Subcutaneous abdominal adipose tissue (tissue), 5 donors: ENCODE results near the gene AP5B1.
A peak's percentile ranks its signal among the peaks of the same experiment; 100 is the strongest.
"Not testable (repeated sequence)": the region's sequence is repeated elsewhere in the genome, so short reads cannot be mapped to it uniquely, and the experiment has no call there.

ENCODE experiments used
- H3K27ac ChIP-seq: one replicate; pipeline ENCODE4 v1.7.0; 2013; ENCODE audit warnings: low read depth, mild to moderate bottlenecking, inconsistent platforms, low read length, moderate library complexity
- H3K27me3 ChIP-seq, 5 donors: one replicate each; pipeline ENCODE4 v1.7.0; 2013; ENCODE audit warnings: low read length in 5 of 5, inconsistent platforms in 1 of 5; ENCODE audit not compliant: control insufficient read depth in 5 of 5, insufficient read depth in 4 of 5
- H3K36me3 ChIP-seq, 5 donors: one replicate each; pipeline ENCODE4 v1.7.0; 2013; ENCODE audit warnings: low read length in 5 of 5; ENCODE audit not compliant: control insufficient read depth in 5 of 5, insufficient read depth in 5 of 5
- H3K4me1 ChIP-seq, 5 donors: one replicate each; pipeline ENCODE4 v1.7.0; 2013; ENCODE audit warnings: low read length in 5 of 5, mild to moderate bottlenecking in 3 of 5, moderate library complexity in 1 of 5; ENCODE audit not compliant: control insufficient read depth in 5 of 5, insufficient read depth in 5 of 5
- H3K4me3 ChIP-seq, 5 donors: one replicate each; pipeline ENCODE4 v1.7.0; 2013; ENCODE audit warnings: low read length in 5 of 5, low read depth in 1 of 5
- H3K9ac ChIP-seq, 5 donors: one replicate each; pipeline ENCODE4 v1.7.0; 2013; ENCODE audit warnings: low read length in 5 of 5, mild to moderate bottlenecking in 4 of 5, moderate library complexity in 3 of 5
- H3K9me3 ChIP-seq, 5 donors: one replicate each; pipeline ENCODE4 v1.7.0; 2013; ENCODE audit warnings: low read length in 5 of 5; ENCODE audit not compliant: control insufficient read depth in 5 of 5
- donor health status: healthy.
- donor health status: healthy.
- donor health status: healthy.
- donor health status: healthy.
- donor health status: healthy.

The AP5B1 gene

DNA sequence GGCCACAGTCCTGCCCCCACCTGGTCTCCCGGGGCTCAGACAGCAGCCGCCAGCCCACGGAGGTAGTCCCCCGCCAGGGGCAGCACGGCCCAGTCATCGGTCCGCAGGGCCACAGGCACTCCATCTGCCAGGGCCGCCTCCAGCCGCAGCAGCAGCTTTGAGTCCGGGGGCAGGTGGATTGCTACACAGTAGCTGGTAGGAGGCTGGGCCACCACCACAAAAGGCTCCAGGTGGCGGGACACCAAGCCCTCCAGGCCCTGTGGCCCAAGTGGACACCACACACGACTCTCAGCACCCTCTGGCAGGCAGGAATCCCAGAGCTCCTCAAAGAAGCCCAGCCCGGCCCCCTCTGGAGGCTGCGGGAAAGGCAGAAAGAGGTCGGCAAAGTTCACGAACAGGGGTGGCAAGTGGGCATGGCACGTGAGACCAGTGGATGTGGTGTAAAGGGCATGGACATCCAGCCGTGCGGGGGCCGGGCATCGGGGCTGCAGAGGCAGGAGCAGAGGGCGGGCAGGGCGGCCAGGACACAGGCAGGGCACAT is 2.9 kb downstream of the AP5B1 start:
- Histone ChIP-seq H3K27me3 (no peaks in the 10 kb centered on the region), H3K36me3 (peaks cover 0 to 26% (median 22%) of the 10 kb centered on the region in 5 donors), H3K4me1 (peaks cover 7 to 58% (median 51%) of the 10 kb centered on the region in 5 donors), H3K9ac (peak overlapping the region in 2 of 5 donors; percentile 37 to 50), H3K27ac (peak overlapping the region; percentile 78), H3K9me3 (no peaks in the 10 kb centered on the region), H3K4me3 (no peak overlapping the region)

DNA sequence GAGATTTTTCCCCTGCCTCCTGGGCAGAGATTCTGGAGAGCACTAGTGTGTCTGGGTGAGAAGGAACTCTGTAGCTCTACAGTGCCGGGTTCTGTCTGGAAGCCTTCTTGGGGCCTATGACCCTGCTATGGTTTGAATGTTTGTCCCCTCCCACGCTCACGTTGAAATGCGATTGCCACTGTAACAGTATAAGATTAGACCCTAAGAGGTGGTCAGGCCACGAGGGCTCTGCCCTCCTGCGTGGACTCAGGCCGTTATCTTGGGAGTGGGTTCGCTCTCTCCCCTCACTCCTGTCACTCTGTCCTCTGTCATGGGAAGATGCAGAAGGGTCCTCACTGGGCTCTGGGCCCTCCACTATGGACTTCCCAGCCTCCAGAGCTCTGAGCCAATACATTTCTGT is 3.5 kb downstream of the AP5B1 start:
- H3K4me1 ChIP-seq: peaks cover 7 to 58% (median 51%) of the 10 kb centered on the region in 5 donors
- H3K27ac ChIP-seq: peak overlapping the region; percentile 78
- H3K9me3 ChIP-seq: no peaks in the 10 kb centered on the region
- peaks cover 0 to 26% (median 22%) of the 10 kb centered on the region in 5 donors for H3K36me3 ChIP-seq
- H3K9ac ChIP-seq: peak overlapping the region in 3 of 5 donors; percentile 30 to 50 (median 37)
- no peaks in the 10 kb centered on the region for H3K27me3 ChIP-seq
- no peak overlapping the region for H3K4me3 ChIP-seq

DNA sequence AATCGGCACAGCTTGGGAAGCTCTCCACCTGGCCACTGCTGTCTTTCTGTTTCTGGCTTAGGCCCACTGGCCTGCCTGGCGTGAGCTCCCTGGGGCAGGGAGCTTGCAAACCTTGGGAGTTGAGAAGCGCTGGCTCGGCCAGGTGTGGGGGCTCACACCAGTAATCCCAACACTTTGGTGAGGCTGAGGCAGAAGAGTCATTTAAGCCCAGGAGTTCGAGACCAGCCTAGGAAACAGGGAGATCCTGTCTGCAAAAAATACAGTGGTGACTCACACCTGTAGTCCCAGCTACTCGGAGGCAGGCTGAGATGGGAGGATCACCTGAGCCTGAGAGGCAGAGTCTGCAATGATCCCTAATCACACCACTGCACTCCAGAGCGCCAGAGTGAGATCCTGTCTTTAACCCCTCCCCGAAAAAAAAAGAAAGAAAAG is 4.0 kb downstream of the AP5B1 start:
- Histone ChIP-seq H3K9me3 (no peaks in the 10 kb centered on the region), H3K4me3 (no peak overlapping the region), H3K27me3 (no peaks in the 10 kb centered on the region), H3K36me3 (peaks cover 0 to 26% (median 22%) of the 10 kb centered on the region in 5 donors), H3K4me1 (peaks cover 7 to 57% (median 48%) of the 10 kb centered on the region in 5 donors), H3K27ac (peak overlapping the region; percentile 78), H3K9ac (peak overlapping the region in 2 of 5 donors; percentile 37 to 50)

DNA sequence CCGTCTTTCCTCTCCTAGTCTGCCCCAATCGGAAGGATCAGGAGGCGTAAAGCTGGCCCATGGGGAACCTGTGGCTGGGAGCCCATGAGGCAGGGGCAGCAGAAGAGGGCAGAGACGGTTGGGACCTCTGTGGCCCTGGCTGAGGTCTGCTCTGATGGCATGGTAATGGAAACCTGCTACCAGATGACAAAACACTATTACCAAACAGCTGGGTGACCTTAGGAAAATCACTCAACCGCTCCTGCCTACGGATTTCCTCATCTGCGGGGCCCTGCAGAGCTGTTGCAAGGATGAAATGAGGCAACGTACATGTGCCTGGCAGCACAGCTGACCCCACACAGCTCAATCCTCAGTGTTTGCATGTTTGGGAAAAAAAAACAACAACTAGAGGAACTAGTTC is 4.6 kb downstream of the AP5B1 start:
- Histone ChIP-seq H3K9me3 (no peaks in the 10 kb centered on the region), H3K9ac (peak overlapping the region in 1 of 5 donors; percentile 37), H3K27ac (peak overlapping the region; percentile 78), H3K4me3 (no peak overlapping the region), H3K27me3 (no peaks in the 10 kb centered on the region), H3K36me3 (peaks cover 0 to 26% (median 22%) of the 10 kb centered on the region in 5 donors), H3K4me1 (peaks cover 7 to 51% (median 44%) of the 10 kb centered on the region in 5 donors)

DNA sequence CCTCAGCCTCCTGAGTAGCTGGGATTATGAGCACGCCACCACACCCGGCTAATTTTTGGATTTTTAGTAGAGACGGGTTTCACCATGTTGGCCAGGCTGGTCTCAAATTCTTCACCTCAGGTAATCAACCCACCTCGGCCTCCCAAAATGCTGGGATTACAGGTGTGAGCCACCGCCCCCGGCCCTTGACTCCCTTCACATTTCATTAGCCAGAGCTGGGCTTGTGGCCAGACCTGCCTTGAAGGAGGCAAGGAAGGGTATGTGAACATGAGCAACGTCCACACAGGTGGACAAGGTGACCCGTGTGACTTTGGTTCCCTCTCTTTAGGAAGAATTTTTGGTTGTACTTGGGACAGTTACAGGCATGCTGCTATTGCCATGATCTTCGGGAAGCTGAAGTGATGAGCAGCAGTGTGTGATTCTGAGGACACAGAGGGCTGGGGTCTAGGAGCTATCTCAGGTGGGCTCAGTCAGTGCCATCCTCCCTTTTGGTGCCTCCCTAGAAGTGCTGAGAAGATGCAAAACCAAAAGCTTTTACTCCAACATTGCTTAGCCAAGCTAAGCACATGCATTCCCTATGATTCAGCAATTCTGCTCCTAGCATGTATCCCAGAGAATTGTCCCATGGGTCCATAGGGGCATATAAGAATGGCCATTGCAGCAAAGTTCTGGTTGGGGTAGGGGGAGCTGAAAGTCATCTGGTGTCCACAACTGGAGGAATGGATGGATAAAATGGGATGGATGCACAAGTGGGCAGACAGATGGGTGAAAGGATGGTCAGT is 6.1 kb downstream of the AP5B1 start:
- Histone ChIP-seq H3K36me3 (peaks cover 0 to 26% (median 22%) of the 10 kb centered on the region in 5 donors), H3K9me3 (no peaks in the 10 kb centered on the region), H3K4me3 (no peak overlapping the region), H3K9ac (peak overlapping the region in 1 of 5 donors; percentile 26), H3K4me1 (peaks cover 7 to 52% (median 46%) of the 10 kb centered on the region in 5 donors), H3K27me3 (no peaks in the 10 kb centered on the region), H3K27ac (peak overlapping the region; percentile 75)

DNA sequence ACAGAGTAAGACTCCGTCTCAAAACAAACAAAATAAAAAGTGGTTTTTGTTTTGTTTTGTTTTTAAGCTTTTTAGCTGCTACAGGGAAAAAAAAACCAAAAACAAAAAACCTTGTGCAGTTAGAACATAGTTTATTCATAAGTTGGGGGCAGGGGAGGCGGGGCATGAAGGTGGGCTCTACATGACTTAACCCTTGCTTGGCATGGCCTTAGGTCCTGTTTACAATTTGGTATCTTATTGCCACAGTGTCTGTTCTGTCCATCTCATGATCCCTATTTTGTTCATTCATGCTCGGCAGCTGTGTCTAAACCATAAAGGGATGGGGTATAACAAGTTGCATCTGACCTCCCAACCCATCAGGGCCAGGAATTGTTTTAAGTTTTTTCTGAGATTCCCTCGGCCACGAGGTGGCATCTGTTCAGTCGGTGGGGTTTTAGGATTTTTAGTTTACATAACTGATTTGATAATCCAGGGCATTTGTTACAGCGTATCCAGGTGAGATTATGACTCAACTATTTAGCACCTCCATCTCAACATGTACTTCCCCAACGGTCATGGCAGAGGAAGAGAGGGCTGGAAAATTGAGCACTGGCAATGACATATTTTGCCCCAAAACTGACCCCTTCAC is 6.9 kb downstream of the AP5B1 start:
- Histone ChIP-seq H3K4me1 (peaks cover 5 to 48% (median 40%) of the 10 kb centered on the region in 5 donors), H3K36me3 (peaks cover 0 to 21% (median 19%) of the 10 kb centered on the region in 5 donors), H3K9ac (no peak overlapping the region), H3K27ac (no peak overlapping the region), H3K27me3 (no peaks in the 10 kb centered on the region), H3K9me3 (no peaks in the 10 kb centered on the region), H3K4me3 (no peak overlapping the region)

DNA sequence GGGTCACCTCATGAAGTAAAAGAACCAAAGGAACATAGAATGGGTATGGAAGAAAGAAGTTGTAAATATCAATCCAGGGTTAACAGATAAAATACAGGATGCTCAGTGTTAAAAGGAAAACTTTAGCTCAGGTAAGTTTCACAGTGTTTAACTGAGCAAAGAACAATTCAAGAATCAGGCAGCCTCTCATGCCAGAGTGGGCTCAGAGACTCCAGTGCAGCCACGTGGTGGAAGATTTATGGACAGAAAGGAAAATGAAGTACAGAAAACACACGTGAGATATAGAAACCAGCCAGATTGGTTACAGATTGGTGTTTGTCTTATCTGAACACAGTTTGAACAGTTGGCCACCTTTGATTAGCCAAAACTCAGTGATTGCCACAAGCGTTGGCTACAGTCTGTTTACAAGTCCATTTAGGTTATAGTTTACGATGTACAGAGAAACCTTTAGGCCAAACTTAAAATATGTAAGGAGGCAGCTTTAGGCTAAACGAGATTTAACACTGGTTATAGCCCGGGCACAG is 9.1 kb downstream of the AP5B1 start:
- Histone ChIP-seq H3K4me1 (peaks cover 0 to 26% (median 17%) of the 10 kb centered on the region in 5 donors), H3K4me3 (no peak overlapping the region), H3K36me3 (no peaks in the 10 kb centered on the region), H3K27ac (no peak overlapping the region), H3K9me3 (no peaks in the 10 kb centered on the region), H3K27me3 (no peaks in the 10 kb centered on the region), H3K9ac (peak overlapping the region in 1 of 5 donors; percentile 28)

DNA sequence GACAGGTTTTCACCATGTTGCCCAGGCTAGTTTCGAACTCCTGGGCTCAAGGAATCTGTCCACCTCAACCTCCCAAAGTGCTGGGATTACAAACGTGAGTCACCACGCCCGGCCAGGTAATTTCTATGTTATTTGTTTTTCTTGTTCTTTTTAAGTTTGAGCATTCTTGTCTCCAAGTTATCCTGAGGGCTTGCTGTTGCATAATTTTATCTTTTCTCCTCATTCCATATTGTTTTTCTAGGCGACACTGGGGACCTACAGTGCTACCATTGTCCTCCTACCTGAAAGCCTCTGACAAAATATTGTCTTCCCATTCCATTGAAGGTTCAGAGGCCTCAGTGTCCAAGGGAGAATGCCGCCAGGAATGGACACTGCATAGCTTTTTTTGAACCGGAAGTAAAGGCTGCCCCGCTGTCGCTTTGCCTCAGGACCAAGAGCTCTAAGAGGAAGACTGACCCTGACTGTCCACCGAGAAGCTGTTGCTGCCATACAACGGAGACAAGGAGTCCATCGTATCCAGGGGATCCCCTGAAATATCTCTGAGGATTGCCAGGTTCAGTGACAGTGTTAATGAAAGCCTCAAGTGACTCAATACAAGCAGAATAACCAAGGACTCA is 9.7 kb downstream of the AP5B1 start:
- Histone ChIP-seq H3K36me3 (no peaks in the 10 kb centered on the region), H3K27me3 (no peaks in the 10 kb centered on the region), H3K4me3 (no peak overlapping the region), H3K9me3 (no peaks in the 10 kb centered on the region), H3K9ac (peak overlapping the region in 1 of 5 donors; percentile 28), H3K4me1 (peaks cover 0 to 20% (median 11%) of the 10 kb centered on the region in 5 donors), H3K27ac (no peak overlapping the region)

DNA sequence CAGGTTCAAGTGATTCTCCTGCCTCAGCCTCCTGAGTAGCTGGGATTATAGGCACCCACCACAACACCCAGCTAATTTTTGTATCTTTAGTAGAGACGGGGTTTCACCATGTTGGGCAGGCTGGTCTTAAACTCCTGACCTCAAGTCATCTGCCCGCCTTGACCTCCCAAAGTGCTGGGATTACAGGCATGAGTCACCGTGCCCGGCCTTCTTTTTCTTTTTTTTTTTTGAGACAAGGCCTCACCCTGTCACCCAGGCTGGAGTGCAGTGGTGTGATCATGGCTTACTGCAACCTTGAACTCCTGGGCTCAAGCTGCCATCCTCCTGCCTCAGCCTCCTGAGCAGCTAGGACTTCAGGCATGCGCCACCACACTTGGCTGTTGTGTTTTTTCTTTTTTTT is 13.0 kb downstream of the AP5B1 start:
- not testable (repeated sequence) for H3K27ac ChIP-seq, H3K9me3 ChIP-seq, H3K36me3 ChIP-seq, H3K27me3 ChIP-seq, H3K4me3 ChIP-seq, H3K4me1 ChIP-seq, H3K9ac ChIP-seq
